Activated T-cell treated with anti-CD3 and anti-CD28 coated beads, Interleukin-2, amount 50 U/mL, for 72 hours (primary cell): ENCODE measurements around the gene IQCK. TPM values are rescaled to one million over a fixed set of nuclear protein-coding genes. Genes with fewer than 3 reads are reported as not detected.

ENCODE experiments used
- ATAC-seq, 2 donors: fragments of 150-1000 bp; cut with Tn5 transposase; replicated peaks in 1 of 2; 2 replicates each; pipeline ENCODE4 v1.10.0; 2021; ENCODE audit warnings: moderate library complexity in 2 of 2, mild to moderate bottlenecking in 1 of 2
- DNase-seq, 2 donors: peaks; one replicate each; pipeline ENCODE4 v3.0.0; 2021 to 2022; ENCODE audit warnings: mixed read lengths in 1 of 2
- H3K27ac Mint-ChIP-seq: one replicate; pipeline ENCODE4 v1.8.0; 2022; ENCODE audit warnings: mild to moderate bottlenecking, moderate library complexity, mixed read lengths
- H3K27me3 Mint-ChIP-seq: one replicate; pipeline ENCODE4 v1.8.0; 2022; ENCODE audit warnings: low read depth, mixed read lengths
- H3K36me3 Mint-ChIP-seq, 2 donors: one replicate each; pipeline ENCODE4 v1.8.0; 2022; ENCODE audit warnings: mixed read lengths in 2 of 2, mild to moderate bottlenecking in 1 of 2; ENCODE audit not compliant: insufficient read depth in 2 of 2
- H3K4me1 Mint-ChIP-seq: one replicate; pipeline ENCODE4 v1.8.0; 2022; ENCODE audit warnings: low read depth, mixed read lengths
- H3K4me3 Mint-ChIP-seq, 2 donors: one replicate each; pipeline ENCODE4 v1.8.0; 2022; ENCODE audit warnings: mild to moderate bottlenecking in 2 of 2, mixed read lengths in 2 of 2, moderate library complexity in 2 of 2
- H3K9me3 Mint-ChIP-seq, 2 donors: one replicate each; pipeline ENCODE4 v1.8.0; 2022; ENCODE audit warnings: mixed read lengths in 2 of 2
- total RNA-seq, 2 donors: library from RNA; stranded (reverse); gene quantifications; one replicate each; pipeline ENCODE4 v1.2.3, GENCODE V29; 2022

The IQCK gene
- total RNA-seq, 2 donors from 2014 or later: 3.7 to 3.8 TPM

DNA sequence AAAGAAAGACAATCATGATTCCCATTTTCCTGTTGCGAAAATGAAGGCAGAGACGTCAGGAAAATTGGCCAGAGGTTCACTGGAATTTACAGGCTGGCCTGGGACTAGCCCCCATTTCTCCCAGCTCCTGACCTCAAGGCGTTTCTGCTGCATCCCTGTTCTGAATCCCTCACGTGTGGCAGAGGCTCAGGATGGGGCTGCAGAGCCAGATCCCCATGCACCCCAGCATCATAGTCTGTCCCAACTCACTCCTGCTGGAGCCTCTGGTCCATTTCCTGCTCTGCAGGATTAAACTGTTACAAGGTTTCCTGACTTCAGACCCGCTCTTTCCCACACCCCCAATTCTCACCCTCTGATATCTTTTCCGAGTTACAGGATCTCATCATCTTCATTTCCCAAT lies 163.7 kb downstream of the IQCK start:
- no peak for ATAC-seq
- Mint-ChIP-seq H3K9me3 (no peaks in the 10 kb centered on the region), H3K27ac (no peak overlapping the region), H3K27me3 (peaks cover 22% of the 10 kb centered on the region), H3K4me1 (peaks cover 17% of the 10 kb centered on the region), H3K36me3 (no peaks in the 10 kb centered on the region), H3K4me3 (no peak overlapping the region)
- DNase-seq: no peak

DNA sequence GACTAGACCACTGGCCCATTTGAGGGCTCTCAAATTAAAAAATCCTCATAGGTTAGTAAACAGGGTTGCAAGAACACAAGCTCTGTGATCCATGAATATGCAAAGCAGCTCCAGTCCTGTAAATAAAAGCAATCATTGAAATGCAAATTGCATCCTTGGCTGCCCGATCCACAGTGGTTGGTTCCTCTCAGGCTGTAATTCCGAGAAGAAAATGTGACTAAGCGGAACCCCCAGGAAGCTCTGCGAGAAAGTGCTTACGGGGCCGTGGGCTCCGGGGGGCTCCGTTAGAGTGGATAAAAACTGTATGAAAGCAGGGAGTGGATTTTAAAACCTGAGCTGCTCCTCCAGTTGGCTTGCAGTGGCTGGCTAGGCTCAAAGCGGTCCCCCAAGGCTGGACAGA lies 164.1 kb downstream of the IQCK start:
- no peak for DNase-seq
- Mint-ChIP-seq H3K4me3 (no peak overlapping the region), H3K36me3 (no peaks in the 10 kb centered on the region), H3K27me3 (peaks cover 22% of the 10 kb centered on the region), H3K4me1 (peaks cover 17% of the 10 kb centered on the region), H3K27ac (no peak overlapping the region), H3K9me3 (no peaks in the 10 kb centered on the region)
- no peak for ATAC-seq

DNA sequence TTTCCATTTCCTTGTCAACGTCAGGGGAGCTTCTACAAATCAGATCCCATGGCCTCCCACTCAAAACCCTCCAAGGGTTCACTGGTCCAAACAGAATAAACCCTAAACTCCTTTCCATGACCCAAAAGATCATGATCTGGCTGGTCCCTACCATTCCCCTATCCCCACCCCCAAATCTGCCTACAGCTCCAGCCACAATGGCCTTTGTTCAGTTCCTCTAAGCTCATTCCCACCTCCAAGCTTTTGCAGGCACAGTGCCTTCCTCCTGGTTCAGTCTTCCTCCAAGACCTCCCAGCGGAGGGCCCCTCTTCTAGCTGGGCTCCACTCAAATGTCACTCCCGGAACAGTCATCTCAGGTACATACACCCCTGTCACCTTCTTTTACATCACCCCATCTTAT lies 164.6 kb downstream of the IQCK start:
- DNase-seq (no peak), ATAC-seq (no peak)
- H3K9me3 Mint-ChIP-seq: no peaks in the 10 kb centered on the region
- H3K27ac Mint-ChIP-seq: no peak overlapping the region
- peaks cover 22% of the 10 kb centered on the region for H3K27me3 Mint-ChIP-seq
- no peaks in the 10 kb centered on the region for H3K36me3 Mint-ChIP-seq
- H3K4me1 Mint-ChIP-seq: peaks cover 17% of the 10 kb centered on the region
- no peak overlapping the region for H3K4me3 Mint-ChIP-seq

DNA sequence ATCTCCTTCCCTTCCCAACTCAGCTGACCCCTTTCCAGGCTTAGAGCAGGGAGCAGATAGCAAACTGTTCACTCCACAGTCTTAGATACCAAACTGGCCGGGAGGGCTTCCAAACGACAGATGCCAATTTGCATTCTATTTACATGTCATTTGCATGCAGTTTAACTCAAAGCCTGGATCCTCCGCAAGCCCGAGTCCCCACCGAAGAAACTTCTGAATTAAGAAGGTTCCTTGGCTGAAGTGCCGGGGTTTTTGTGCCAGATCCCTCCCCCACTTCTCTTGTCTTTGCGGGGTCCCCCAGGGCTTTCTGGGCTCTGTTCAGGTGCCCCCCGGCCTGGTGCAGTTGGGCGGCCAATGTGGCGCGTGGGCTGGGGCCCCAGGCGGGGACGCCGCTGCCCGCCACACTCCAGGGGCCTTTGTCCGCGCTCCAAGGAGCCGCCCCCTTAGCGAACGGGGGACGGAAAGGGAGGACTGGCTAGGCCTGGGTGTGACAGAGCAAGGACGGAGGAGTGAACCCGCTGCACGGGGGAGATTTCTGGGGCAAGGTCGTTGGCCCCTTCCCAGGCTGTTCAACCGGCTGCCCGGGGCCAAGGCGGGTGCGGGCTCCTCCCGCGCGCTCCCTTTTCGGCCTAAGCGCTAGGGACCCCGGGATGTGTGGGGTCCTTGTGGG lies 165.4 kb downstream of the IQCK start:
- H3K27me3 Mint-ChIP-seq: peaks cover 22% of the 10 kb centered on the region
- ATAC-seq (no peak), DNase-seq (peak in 1 of 2 donors; percentile 9)
- H3K27ac Mint-ChIP-seq: no peak overlapping the region
- peak overlapping the region; percentile 59 to 75 for H3K4me3 Mint-ChIP-seq
- H3K4me1 Mint-ChIP-seq: peaks cover 17% of the 10 kb centered on the region
- H3K9me3 Mint-ChIP-seq: no peaks in the 10 kb centered on the region
- H3K36me3 Mint-ChIP-seq: no peaks in the 10 kb centered on the region

DNA sequence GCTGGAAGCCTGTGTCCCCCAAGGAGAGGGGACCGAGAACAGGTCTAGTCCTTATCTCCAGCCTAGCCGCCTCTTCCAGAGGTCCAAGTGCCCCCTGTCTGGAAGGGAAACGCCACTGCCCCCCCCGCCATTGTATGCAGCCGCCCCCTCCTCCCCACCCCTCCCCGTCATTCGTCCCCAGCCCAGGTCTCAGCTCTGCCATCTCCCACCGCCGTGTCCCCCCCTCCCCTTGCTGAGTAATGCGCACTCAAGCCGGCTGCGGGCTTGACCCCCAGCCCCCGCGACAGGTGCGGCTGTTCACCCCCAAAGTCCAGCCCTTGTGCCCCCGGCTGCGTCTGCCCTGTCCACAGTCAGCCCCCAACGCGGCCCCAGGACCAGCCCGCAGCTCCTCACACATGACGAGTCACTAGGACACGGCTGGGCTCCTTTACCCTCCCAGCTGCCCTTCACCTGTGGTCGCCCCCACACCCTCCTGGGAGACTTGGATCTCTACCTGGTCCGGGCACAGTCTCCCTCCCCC lies 166.0 kb downstream of the IQCK start:
- DNase-seq: no peak
- H3K4me1 Mint-ChIP-seq: peaks cover 22% of the 10 kb centered on the region
- H3K4me3 Mint-ChIP-seq: peak overlapping the region; percentile 59 to 75
- no peak overlapping the region for H3K27ac Mint-ChIP-seq
- H3K36me3 Mint-ChIP-seq: no peaks in the 10 kb centered on the region
- peak in 1 of 2 donors; percentile 24 for ATAC-seq
- H3K9me3 Mint-ChIP-seq: no peaks in the 10 kb centered on the region
- peaks cover 22% of the 10 kb centered on the region for H3K27me3 Mint-ChIP-seq

DNA sequence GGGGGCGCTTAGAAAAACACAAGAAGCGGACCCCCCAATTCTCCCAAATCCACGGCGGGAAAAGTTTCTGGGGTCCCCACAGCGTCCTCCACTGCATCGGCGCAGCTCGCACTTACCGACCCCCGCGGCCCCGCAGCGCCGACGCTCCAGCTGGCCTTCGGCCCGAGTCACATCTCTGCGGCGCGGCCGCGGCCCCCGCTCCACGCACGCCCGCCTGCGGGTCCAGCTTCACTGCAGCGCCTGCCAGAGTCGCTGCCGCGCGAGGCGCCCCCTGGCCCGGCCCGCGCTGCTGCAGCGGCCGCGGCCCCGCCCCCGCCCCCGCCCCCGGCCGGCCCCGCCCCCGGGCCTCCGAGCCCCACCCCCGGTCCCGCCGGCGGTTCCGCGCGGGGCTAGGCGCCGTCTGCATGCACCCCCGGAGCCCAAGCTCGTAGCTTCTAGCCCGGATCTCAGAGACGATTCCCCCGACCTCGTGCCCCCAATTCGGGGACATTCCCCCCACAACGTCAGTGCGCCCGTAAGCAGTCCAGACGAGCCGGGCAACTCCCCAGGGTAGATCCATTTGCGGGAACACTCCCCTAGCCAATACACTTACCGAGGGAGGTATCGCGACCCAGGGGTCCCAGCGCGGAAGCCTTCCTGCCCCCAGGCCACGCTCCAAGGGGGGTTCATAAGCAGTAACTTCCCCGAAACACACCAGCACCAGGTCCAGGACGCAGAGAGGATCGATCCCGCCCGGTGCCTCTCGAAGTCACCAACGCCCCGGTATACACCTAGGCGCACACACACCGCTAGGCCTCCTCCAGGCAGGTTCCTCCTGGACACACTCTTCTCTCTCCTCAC lies 166.8 kb downstream of the IQCK start, which contains the start of gene GPRC5B:
GPRC5B (minus strand) TSS at position 238 of the 840 bp plus-strand sequence. CDS start 12,003 bp downstream, outside the sequence.
- peak; percentile 71 to 76 for ATAC-seq
- no peak within 1 kb of the TSS for H3K27ac Mint-ChIP-seq
- peaks cover 22% of the 10 kb centered on the region for H3K27me3 Mint-ChIP-seq
- no peaks in the 10 kb centered on the region for H3K9me3 Mint-ChIP-seq
- H3K4me1 Mint-ChIP-seq: peaks cover 24% of the 10 kb centered on the region
- no peaks in the 10 kb centered on the region for H3K36me3 Mint-ChIP-seq
- H3K4me3 Mint-ChIP-seq: peak within 1 kb of the TSS; percentile 78 to 81
- DNase-seq: peak; percentile 31 to 49

DNA sequence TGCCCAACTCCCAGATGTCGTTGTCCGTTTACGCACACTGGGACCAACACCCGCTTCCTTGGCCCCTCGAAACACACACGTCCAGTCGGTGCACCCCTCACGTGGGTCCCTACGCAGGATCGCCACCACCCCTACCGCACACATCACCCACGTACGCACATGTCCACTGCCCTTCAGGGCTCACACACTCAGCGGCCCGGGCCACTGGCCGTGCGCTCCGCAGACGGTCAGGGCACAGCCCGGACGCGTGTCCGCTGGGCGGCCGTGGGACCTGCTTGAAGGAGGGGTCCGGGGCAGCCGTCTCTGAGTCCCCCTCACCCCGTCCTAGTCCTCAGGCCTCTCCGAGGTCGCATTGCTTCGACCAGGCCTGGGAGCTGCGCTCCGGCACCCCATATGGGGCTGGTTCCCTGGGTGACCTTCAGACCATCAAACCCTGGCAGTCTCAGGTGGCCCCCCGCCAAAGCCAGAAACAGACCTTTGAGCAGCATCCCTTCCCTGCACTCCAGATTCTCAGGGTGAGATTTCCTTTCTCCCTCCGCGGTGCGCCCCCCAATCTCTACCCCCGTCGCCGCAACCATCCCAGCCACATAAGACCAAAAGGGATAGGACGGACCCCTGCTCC lies 167.5 kb downstream of the IQCK start:
- Mint-ChIP-seq H3K27me3 (peaks cover 22% of the 10 kb centered on the region), H3K4me1 (peaks cover 24% of the 10 kb centered on the region)
- peak; percentile 4 to 19 for ATAC-seq

DNA sequence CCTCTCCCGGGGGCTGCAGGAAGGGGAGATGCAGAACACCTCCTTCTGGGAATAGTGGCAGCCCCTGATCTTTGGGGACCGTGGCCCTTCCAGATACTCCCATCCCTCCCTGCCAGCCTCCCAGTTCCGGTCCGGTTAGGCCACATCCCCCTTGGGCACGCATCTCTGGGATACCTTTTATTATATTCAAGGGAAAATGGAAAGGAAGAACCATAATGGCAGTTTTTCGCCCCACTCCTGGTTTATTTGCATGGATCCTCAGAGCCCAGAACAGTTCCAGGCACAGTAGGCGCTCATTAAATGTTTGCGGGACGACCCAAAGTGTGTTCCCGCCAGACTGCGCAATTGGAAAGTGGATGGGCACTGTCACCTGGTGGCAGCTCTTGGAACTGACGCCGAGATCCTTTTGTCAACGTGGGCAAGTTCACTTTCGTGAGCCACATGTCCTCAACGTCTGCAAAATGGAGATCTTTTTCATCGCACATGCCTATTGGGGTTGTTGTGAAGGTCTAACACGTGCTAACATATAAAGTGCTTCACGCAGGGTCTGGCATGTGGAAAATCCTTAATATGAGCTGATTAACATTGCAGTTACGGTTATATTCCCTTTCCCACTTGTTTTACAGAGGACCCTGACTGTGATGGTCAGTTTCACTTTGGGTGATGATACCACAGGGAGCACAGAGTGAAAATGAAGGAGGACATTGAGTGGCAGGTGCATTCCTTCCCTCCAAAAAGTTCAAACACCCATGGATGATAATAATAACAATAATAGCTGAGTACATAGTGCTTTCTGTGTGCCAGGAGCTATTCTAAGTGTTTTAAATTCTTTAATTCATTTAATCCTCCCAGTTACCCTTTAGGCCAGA lies 168.2 kb downstream of the IQCK start:
- Mint-ChIP-seq H3K36me3 (no peaks in the 10 kb centered on the region), H3K27ac (no peak overlapping the region), H3K4me1 (peaks cover 24% of the 10 kb centered on the region), H3K4me3 (peak overlapping the region; percentile 78 to 81), H3K9me3 (peaks cover 0 to 2% of the 10 kb centered on the region in 2 donors), H3K27me3 (peaks cover 22% of the 10 kb centered on the region)
- DNase-seq (peak; percentile 81 to 85), ATAC-seq (peak; percentile 64 to 65)

More for the DNA sequence above, 167.5 kb downstream of the IQCK start:
- H3K27ac Mint-ChIP-seq: no peak overlapping the region
- H3K9me3 Mint-ChIP-seq: no peaks in the 10 kb centered on the region
- peak in 1 of 2 donors; percentile 9 for DNase-seq
- H3K4me3 Mint-ChIP-seq: peak overlapping the region; percentile 78 to 81
- no peaks in the 10 kb centered on the region for H3K36me3 Mint-ChIP-seq

DNA sequence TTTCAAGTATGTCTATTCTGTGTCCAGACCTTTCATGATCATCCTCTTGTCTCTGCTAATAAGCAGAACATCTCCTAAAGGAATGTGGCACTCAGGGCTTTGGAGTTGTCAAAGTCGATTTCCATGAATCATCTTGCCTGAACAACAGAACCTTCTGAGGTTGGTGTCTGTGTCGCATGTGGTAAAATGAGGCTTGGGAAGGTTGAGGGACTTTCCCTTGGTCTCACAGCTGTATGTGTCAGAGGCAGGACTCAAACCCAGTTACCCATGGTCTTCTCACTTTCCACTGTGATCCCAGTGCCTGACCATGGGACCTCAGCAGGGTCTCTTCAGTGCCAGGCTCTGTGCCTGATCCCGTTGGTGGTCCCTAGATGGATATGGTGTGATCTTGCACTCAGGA lies 170.8 kb downstream of the IQCK start:
- peaks cover 13% of the 10 kb centered on the region for H3K27me3 Mint-ChIP-seq
- no peak overlapping the region for H3K4me3 Mint-ChIP-seq
- H3K9me3 Mint-ChIP-seq: peaks cover 0 to 2% of the 10 kb centered on the region in 2 donors
- no peak for ATAC-seq
- DNase-seq: peak in 1 of 2 donors; percentile 16
- H3K36me3 Mint-ChIP-seq: no peaks in the 10 kb centered on the region
- H3K4me1 Mint-ChIP-seq: peaks cover 24% of the 10 kb centered on the region
- no peak overlapping the region for H3K27ac Mint-ChIP-seq

DNA sequence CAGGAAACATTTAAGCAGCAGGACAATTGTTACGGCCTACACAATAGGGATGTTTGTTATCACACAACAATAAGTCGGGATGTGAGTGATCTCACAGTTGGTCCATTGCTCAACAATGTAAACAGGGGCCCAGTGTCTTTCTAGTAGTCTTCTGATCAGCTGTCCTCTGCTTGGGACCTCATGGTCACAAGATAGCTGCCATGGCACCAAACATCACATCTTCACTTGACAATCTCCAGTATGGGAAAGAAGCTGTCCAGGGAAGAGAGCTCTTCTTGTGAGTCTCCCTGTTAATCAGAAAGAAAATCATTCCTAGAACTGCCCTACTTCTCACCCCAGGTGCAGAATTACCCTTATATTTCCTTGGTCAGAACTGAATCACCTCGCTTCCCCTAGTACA lies 172.8 kb downstream of the IQCK start:
- Mint-ChIP-seq H3K27ac (no peak overlapping the region), H3K4me1 (peaks cover 15% of the 10 kb centered on the region), H3K27me3 (peaks cover 4% of the 10 kb centered on the region), H3K9me3 (peaks cover 0 to 2% of the 10 kb centered on the region in 2 donors), H3K36me3 (no peaks in the 10 kb centered on the region), H3K4me3 (no peak overlapping the region)
- ATAC-seq: no peak
- DNase-seq: no peak

DNA sequence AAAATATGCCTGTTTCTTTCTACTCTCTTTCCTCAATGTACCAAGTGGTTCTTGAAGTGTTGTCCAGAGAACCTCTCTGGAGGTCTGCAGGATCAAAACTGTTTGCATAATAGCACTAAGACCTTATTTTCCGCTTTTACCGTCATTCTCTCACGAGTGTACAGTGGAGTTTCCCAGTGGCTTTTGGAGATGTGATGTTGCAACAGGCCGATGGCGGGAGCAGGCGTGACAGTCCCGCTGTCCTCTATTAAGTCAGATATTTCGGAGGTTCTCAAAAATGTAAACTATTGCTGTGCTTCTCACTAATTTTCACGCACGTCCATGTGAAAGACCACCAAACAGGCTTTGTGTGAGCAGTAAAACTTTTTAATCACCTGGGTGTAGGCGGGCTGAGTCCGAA lies 174.8 kb downstream of the IQCK start:
- peaks cover 0 to 2% of the 10 kb centered on the region in 2 donors for H3K9me3 Mint-ChIP-seq
- H3K4me1 Mint-ChIP-seq: peaks cover 7% of the 10 kb centered on the region
- H3K36me3 Mint-ChIP-seq: no peaks in the 10 kb centered on the region
- DNase-seq (no peak), ATAC-seq (no peak)
- H3K27ac Mint-ChIP-seq: no peak overlapping the region
- no peaks in the 10 kb centered on the region for H3K27me3 Mint-ChIP-seq
- H3K4me3 Mint-ChIP-seq: no peak overlapping the region

DNA sequence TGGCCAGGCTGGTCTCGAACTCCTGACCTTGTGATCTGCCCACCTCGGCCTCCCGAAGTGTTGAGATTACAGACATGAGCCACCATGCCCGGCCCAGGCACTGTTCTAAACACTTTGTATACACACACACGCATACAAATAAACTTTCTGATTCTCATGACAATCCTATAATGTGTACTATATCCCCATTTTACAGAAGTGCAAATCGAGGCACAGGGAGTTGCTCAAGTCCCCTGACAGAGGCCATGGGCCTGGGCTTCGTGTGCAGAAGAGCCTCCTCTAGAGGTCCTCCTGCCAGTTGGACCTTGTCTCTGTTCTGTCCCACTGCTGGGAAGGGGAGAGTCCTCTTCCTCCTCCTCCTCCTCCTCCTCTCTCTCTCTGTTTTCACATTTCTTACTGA lies 176.5 kb downstream of the IQCK start:
- Mint-ChIP-seq H3K27ac (no peak overlapping the region), H3K9me3 (peaks cover 0 to 2% of the 10 kb centered on the region in 2 donors), H3K27me3 (peaks cover 7% of the 10 kb centered on the region), H3K4me1 (peaks cover 6% of the 10 kb centered on the region), H3K36me3 (no peaks in the 10 kb centered on the region), H3K4me3 (no peak overlapping the region)
- no peak for ATAC-seq
- DNase-seq: no peak
